Measurements from ENCODE around the gene TNFRSF4.

Gene TNFRSF4

DNA sequence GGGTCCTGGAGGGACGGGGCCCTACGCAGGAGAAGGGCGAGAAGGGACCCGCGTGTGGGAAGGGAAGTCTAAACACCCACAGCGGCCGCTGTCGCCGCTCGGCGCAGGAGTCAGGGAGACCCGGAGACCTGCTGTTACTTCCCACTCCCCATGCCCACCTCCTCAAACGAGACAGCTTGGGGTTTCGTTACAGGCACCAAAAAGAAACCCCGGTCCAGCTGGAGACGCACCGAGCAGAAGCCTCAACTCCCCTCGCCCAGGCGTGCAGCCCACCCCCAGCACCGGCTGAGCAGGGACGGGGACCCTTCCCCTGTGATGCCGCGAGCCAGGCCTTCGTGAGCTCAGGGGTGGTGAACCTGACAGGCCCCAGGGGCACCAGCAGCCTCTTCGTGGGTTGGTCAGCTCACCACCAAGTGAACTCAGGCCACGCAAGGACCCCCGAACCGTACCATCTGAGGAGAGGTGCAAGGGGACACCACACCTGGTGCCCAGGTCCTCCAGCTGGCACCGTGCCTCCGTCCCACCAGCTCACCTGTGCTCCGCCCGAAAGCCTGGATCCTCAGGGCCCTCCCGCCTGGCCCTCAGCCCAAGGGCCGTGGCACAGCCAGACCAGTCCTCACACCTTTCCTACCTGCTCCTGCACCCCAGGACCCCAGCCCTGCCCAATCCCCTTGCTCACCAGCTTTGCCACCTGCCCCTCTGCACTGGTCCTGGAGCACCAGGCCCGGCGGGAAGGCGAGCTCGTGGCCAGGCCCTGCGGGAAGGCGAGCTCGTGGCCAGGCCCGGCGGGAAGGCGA, 12.8 kb upstream of the TNFRSF4 start:
- no peak overlapping the region for H3K4me3 ChIP-seq (ENCODE audit: low read depth in 1 of 2, low read length in 2 of 2)
- H4K20me1 ChIP-seq (ENCODE audit: insufficient read depth, low read length), result peaks cover 65% of the 10 kb centered on the region
- H3K4me2 ChIP-seq (ENCODE audit: insufficient read depth, low read length), result no peak overlapping the region
- H3K4me1 ChIP-seq (ENCODE audit: insufficient read depth, low read length), result peaks cover 16% of the 10 kb centered on the region
- H3K9ac ChIP-seq (ENCODE audit: low read depth, low read length), result no peak overlapping the region
- ATAC-seq (ENCODE audit: insufficient read depth, low read depth) (no peak), DNase-seq (no peak)
- no peak for TF ChIP-seq EZH2 (IDR thresholded peaks at IDR 0.05; ENCODE audit: borderline replicate concordance, low read depth, low read length, severe bottlenecking)
- TF ChIP-seq, protein P1, sequence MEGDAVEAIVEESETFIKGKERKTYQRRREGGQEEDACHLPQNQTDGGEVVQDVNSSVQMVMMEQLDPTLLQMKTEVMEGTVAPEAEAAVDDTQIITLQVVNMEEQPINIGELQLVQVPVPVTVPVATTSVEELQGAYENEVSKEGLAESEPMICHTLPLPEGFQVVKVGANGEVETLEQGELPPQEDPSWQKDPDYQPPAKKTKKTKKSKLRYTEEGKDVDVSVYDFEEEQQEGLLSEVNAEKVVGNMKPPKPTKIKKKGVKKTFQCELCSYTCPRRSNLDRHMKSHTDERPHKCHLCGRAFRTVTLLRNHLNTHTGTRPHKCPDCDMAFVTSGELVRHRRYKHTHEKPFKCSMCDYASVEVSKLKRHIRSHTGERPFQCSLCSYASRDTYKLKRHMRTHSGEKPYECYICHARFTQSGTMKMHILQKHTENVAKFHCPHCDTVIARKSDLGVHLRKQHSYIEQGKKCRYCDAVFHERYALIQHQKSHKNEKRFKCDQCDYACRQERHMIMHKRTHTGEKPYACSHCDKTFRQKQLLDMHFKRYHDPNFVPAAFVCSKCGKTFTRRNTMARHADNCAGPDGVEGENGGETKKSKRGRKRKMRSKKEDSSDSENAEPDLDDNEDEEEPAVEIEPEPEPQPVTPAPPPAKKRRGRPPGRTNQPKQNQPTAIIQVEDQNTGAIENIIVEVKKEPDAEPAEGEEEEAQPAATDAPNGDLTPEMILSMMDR (IDR thresholded peaks at IDR 0.05; ENCODE audit: borderline replicate concordance, extremely low read depth, low read length, poor library complexity, severe bottlenecking), result no peak
- H2AFZ ChIP-seq (ENCODE audit: low read depth, low read length), result no peak overlapping the region
- H3K79me2 ChIP-seq (ENCODE audit: insufficient read depth, low read length), result peaks cover 75% of the 10 kb centered on the region
- peaks cover 86% of the 10 kb centered on the region for H3K36me3 ChIP-seq (ENCODE audit: insufficient read depth, low read length)
- H3K9me3 ChIP-seq (ENCODE audit: insufficient read depth, low read length, severe bottlenecking), result no peaks in the 10 kb centered on the region
- no peak overlapping the region for H3K27ac ChIP-seq (ENCODE audit: low read length)
- H3K27me3 ChIP-seq (ENCODE audit: insufficient read depth, low read length, poor library complexity), result no peaks in the 10 kb centered on the region

DNA sequence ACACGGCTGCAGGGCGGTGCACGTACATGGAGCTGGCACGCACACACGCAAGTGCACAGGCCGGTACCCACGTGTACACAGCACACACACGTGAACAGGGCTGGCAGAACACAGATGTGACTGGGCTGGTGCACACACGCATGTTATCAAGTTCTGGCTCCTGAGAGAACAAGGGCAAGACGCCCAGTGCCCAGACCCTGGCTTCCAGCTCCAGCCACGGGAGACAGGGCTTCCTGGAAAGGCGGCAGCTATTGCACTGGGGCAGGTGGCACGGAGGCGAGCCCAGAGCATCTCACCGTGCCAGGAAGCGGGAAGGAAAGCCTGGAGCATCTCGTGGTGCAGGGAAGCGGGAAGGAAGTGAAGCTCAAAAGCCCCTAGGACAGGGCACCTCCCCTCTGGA, 12.0 kb upstream of the TNFRSF4 start:
- peaks cover 87% of the 10 kb centered on the region for H3K36me3 ChIP-seq (ENCODE audit: insufficient read depth, low read length)
- DNase-seq (no peak), ATAC-seq (ENCODE audit: insufficient read depth, low read depth) (no peak)
- peaks cover 16% of the 10 kb centered on the region for H3K4me1 ChIP-seq (ENCODE audit: insufficient read depth, low read length)
- H3K9me3 ChIP-seq (ENCODE audit: insufficient read depth, low read length, severe bottlenecking), result no peaks in the 10 kb centered on the region
- H3K27ac ChIP-seq (ENCODE audit: low read length), result no peak overlapping the region
- H3K9ac ChIP-seq (ENCODE audit: low read depth, low read length), result no peak overlapping the region
- TF ChIP-seq, protein P1 (IDR thresholded peaks at IDR 0.05; ENCODE audit: borderline replicate concordance, extremely low read depth, low read length, poor library complexity, severe bottlenecking), result no peak
- no peak for TF ChIP-seq EZH2 (IDR thresholded peaks at IDR 0.05; ENCODE audit: borderline replicate concordance, low read depth, low read length, severe bottlenecking)
- no peak overlapping the region for H3K4me2 ChIP-seq (ENCODE audit: insufficient read depth, low read length)
- H4K20me1 ChIP-seq (ENCODE audit: insufficient read depth, low read length), result peaks cover 70% of the 10 kb centered on the region
- no peak overlapping the region for H3K4me3 ChIP-seq (ENCODE audit: low read depth in 1 of 2, low read length in 2 of 2)
- no peaks in the 10 kb centered on the region for H3K27me3 ChIP-seq (ENCODE audit: insufficient read depth, low read length, poor library complexity)
- H2AFZ ChIP-seq (ENCODE audit: low read depth, low read length), result no peak overlapping the region
- H3K79me2 ChIP-seq (ENCODE audit: insufficient read depth, low read length), result peaks cover 66% of the 10 kb centered on the region

- H4K20me1 ChIP-seq (ENCODE audit: insufficient read depth, low read length), result peaks cover 75% of the 10 kb centered on the region
- H3K9ac ChIP-seq (ENCODE audit: low read depth, low read length), result no peak overlapping the region
- H2AFZ ChIP-seq (ENCODE audit: low read depth, low read length), result no peak overlapping the region
- no peak for ATAC-seq (ENCODE audit: insufficient read depth, low read depth)
- TF ChIP-seq, protein P1 (IDR thresholded peaks at IDR 0.05; ENCODE audit: borderline replicate concordance, extremely low read depth, low read length, poor library complexity, severe bottlenecking), result no peak
- TF ChIP-seq EZH2 (IDR thresholded peaks at IDR 0.05; ENCODE audit: borderline replicate concordance, low read depth, low read length, severe bottlenecking), result no peak
- H3K79me2 ChIP-seq (ENCODE audit: insufficient read depth, low read length), result peaks cover 61% of the 10 kb centered on the region
- no peak overlapping the region for H3K4me3 ChIP-seq (ENCODE audit: low read depth in 1 of 2, low read length in 2 of 2)
- H3K36me3 ChIP-seq (ENCODE audit: insufficient read depth, low read length), result peaks cover 93% of the 10 kb centered on the region
- H3K27ac ChIP-seq (ENCODE audit: low read length), result no peak overlapping the region
- no peak for DNase-seq
- H3K4me1 ChIP-seq (ENCODE audit: insufficient read depth, low read length), result peaks cover 10% of the 10 kb centered on the region
- H3K9me3 ChIP-seq (ENCODE audit: insufficient read depth, low read length, severe bottlenecking), result no peaks in the 10 kb centered on the region
- no peak overlapping the region for H3K4me2 ChIP-seq (ENCODE audit: insufficient read depth, low read length)
- H3K27me3 ChIP-seq (ENCODE audit: insufficient read depth, low read length, poor library complexity), result no peaks in the 10 kb centered on the region
These were observed 11.4 kb upstream of the TNFRSF4 start for GRCh38 chr1:1225238-1225845.

All from DND-41 (cell line).